Heart left ventricle (tissue), 13 donors: ENCODE data around the gene KLF9.

Source experiments
- CTCF ChIP-seq, 12 donors: fragments of 200-600 bp; sonication (generic) in 4 of 12; IDR thresholded peaks; one replicate each; pipeline versions ENCODE4 v1.5.0 to v1.8.0; 2018 to 2022; ENCODE audit warnings: antibody characterized with exemption in 12 of 12, mild to moderate bottlenecking in 5 of 12
- POLR2A ChIP-seq, 2 donors: fragments of 450-650 bp; IDR thresholded peaks; one replicate each; pipeline ENCODE4 v1.6.1; 2017; ENCODE audit warnings: antibody characterized with exemption in 2 of 2, mild to moderate bottlenecking in 2 of 2, moderate library complexity in 2 of 2
- donor health status: ischemic (EF 13 %, LVEDD 7.1; RV severe dilation, severe dysfunction).
- donor health status: DM: no; HTN: yes; CAD: no.
- donor health status: DM: no; HTN: no; CAD: no.
- donor health status: ischemic (EF 25% LVEDD 6.9; RV normal size, moderate dysfunction).
- donor health status: ischemic (EF 25% LVEDD 5.7; RV mildly dilated, moderate dysfunction).
- donor health status: ischemic (EF 35%, LVEDD 5.7; RV mildly dilated, moderate dysfunction).
- donor health status: nonischemic (EF 11% LVEDD 7.7; RV severe dilation, severe dysfunction).
- donor health status: DM: yes; HTN: yes; CAD: no.
- donor health status: PGD.
- donor health status: ischemic (EF 29% LVEDD 5.4; RV normal size, mild dysfunction).
- donor health status: nonischemic (EF 23%, LVEDD 6.1; RV moderate dilation, normal function).

GRCh38 chr9:70407081-70407503 lies 7.4 kb downstream of the KLF9 start:
- no peak for TF ChIP-seq CTCF (IDR thresholded peaks at IDR 0.05)
- TF ChIP-seq POLR2A (IDR thresholded peaks at IDR 0.05), result no peak
